ENCODE data around the gene TGIF2. TPM values are rescaled to one million over a fixed set of nuclear protein-coding genes. Genes with fewer than 3 reads are reported as not detected.

TGIF2 gene
- total RNA-seq, 2 donors from 2014 or later = 33.4 to 39.0 TPM

- Histone ChIP-seq H3K4me3 (ENCODE audit: low read length) (no peak overlapping the region), H3K9ac (ENCODE audit: extremely low read depth, low read length, poor library complexity, severe bottlenecking) (no peak overlapping the region), H3K27ac (ENCODE audit: low read depth, low read length) (no peak overlapping the region), H3K4me1 (ENCODE audit: control insufficient read depth, insufficient read depth, low read length) (no peaks in the 10 kb centered on the region), H3K9me3 (ENCODE audit: control insufficient read depth, low read length) (peaks cover 14% of the 10 kb centered on the region), H3K36me3 (ENCODE audit: control insufficient read depth, insufficient read depth, low read length) (no peaks in the 10 kb centered on the region), H3K27me3 (ENCODE audit: control insufficient read depth, insufficient read depth, low read length, poor library complexity, severe bottlenecking) (no peaks in the 10 kb centered on the region)
- Mint-ChIP-seq H3K9me3 (peaks cover 12% of the 10 kb centered on the region), H3K4me1 (peaks cover 21% of the 10 kb centered on the region), H3K27ac (no peak overlapping the region), H3K36me3 (ENCODE audit: low read depth) (peaks cover 16% of the 10 kb centered on the region), H3K4me3 (no peak overlapping the region), H3K27me3 (ENCODE audit: insufficient read depth) (no peaks in the 10 kb centered on the region)
- 94 to 96% methylated on average over 2 to 3 of the region's 3 CpGs for WGBS, 2 experiments (ENCODE audit: insufficient coverage in 1 of 2, insufficient read length in 1 of 2)
- no peak for TF ChIP-seq CTCF (conservative IDR thresholded peaks at IDR 0.05)
- no peak for DNase-seq
These were observed 7.9 kb upstream of the TGIF2 start for GRCh38 chr20:36565520-36565919.

- no peak overlapping the region for H3K27ac ChIP-seq (ENCODE audit: low read depth, low read length)
- no peak overlapping the region for H3K4me3 Mint-ChIP-seq
- H3K27me3 ChIP-seq (ENCODE audit: control insufficient read depth, insufficient read depth, low read length, poor library complexity, severe bottlenecking) = no peaks in the 10 kb centered on the region
- H3K27ac Mint-ChIP-seq = peak overlapping the region; percentile 75
- WGBS, 2 experiments (ENCODE audit: insufficient coverage in 1 of 2, insufficient read length in 1 of 2) = 83% methylated on average over 7 of the region's 7 CpGs
- H3K36me3 Mint-ChIP-seq (ENCODE audit: low read depth) = peaks cover 13% of the 10 kb centered on the region
- no peak overlapping the region for H3K9ac ChIP-seq (ENCODE audit: extremely low read depth, low read length, poor library complexity, severe bottlenecking)
- peaks cover 8% of the 10 kb centered on the region for H3K4me1 ChIP-seq (ENCODE audit: control insufficient read depth, insufficient read depth, low read length)
- H3K4me1 Mint-ChIP-seq = peaks cover 28% of the 10 kb centered on the region
- H3K36me3 ChIP-seq (ENCODE audit: control insufficient read depth, insufficient read depth, low read length) = no peaks in the 10 kb centered on the region
- peak; percentile 69 for DNase-seq
- no peak for TF ChIP-seq CTCF (conservative IDR thresholded peaks at IDR 0.05)
- H3K9me3 Mint-ChIP-seq = peaks cover 9% of the 10 kb centered on the region
- peaks cover 8% of the 10 kb centered on the region for H3K9me3 ChIP-seq (ENCODE audit: control insufficient read depth, low read length)
- no peak overlapping the region for H3K4me3 ChIP-seq (ENCODE audit: low read length)
- no peaks in the 10 kb centered on the region for H3K27me3 Mint-ChIP-seq (ENCODE audit: insufficient read depth)
These were observed 3.5 kb upstream of the TGIF2 start for GRCh38 chr20:36569847-36570429.

- TF ChIP-seq CTCF (conservative IDR thresholded peaks at IDR 0.05) = peak; percentile 41
- no peaks in the 10 kb centered on the region for H3K27me3 Mint-ChIP-seq (ENCODE audit: insufficient read depth)
- H3K9me3 Mint-ChIP-seq = peaks cover under 1% of the 10 kb centered on the region
- peak overlapping the region; percentile 67 for H3K9ac ChIP-seq (ENCODE audit: extremely low read depth, low read length, poor library complexity, severe bottlenecking)
- no peak overlapping the region for H3K27ac ChIP-seq (ENCODE audit: low read depth, low read length)
- H3K36me3 Mint-ChIP-seq (ENCODE audit: low read depth) = peaks cover 5% of the 10 kb centered on the region
- peak overlapping the region; percentile 97 for H3K27ac Mint-ChIP-seq
- H3K4me3 ChIP-seq (ENCODE audit: low read length) = peak overlapping the region; percentile 78
- peaks cover 34% of the 10 kb centered on the region for H3K4me1 Mint-ChIP-seq
- peak; percentile 89 for DNase-seq
- H3K4me1 ChIP-seq (ENCODE audit: control insufficient read depth, insufficient read depth, low read length) = peaks cover 8% of the 10 kb centered on the region
- H3K36me3 ChIP-seq (ENCODE audit: control insufficient read depth, insufficient read depth, low read length) = no peaks in the 10 kb centered on the region
- WGBS, 2 experiments (ENCODE audit: insufficient coverage in 1 of 2, insufficient read length in 1 of 2) = 9 to 21% methylated on average over 9 to 17 of the region's 17 CpGs
- no peaks in the 10 kb centered on the region for H3K27me3 ChIP-seq (ENCODE audit: control insufficient read depth, insufficient read depth, low read length, poor library complexity, severe bottlenecking)
- peak overlapping the region; percentile 82 for H3K4me3 Mint-ChIP-seq
- no peaks in the 10 kb centered on the region for H3K9me3 ChIP-seq (ENCODE audit: control insufficient read depth, low read length)
These were observed 1.6 kb upstream of the TGIF2 start for GRCh38 chr20:36571564-36572504.

All from endodermal cell (in vitro differentiated cells).